Colon (tissue), 2 donors: ENCODE measurements around the gene TP53I11.

ENCODE experiments used
- FAIRE-seq: peaks from 2 replicates; lab custom pipeline; 2012; peaks lifted over from hg19 to GRCh38; lab: Jason Lieb, UNC
- donor health status: control.
- donor health status: control.

The TP53I11 gene

GRCh38 chr11:44884056-44884455 lies 66.6 kb downstream of the TP53I11 start:
- no peak for FAIRE-seq

- FAIRE-seq, result no peak
Observed at GRCh38 chr11:44883277-44883676, 67.4 kb downstream of the TP53I11 start.
